GM12878 (cell line): ENCODE data around the gene TMEM127.

Experiments
- CEBPB ChIP-seq, 2 experiments: fragments of 150-350 bp in 1 of 2; IDR thresholded peaks; 2 replicates each; pipeline ENCODE4 v1.6.1; 2012 to 2014; ENCODE audit warnings: low read depth in 2 of 2, low read length in 2 of 2, borderline replicate concordance in 1 of 2, inconsistent platforms in 1 of 2
- CTCF ChIP-seq, 3 experiments: IDR thresholded peaks in 2 of 3; conservative IDR thresholded peaks in 1 of 3; 2 replicates each; pipeline ENCODE4 v1.5.1; 2011; ENCODE audit warnings: low read depth in 3 of 3, low read length in 3 of 3, mild to moderate bottlenecking in 3 of 3, control low read depth in 2 of 3, moderate library complexity in 2 of 3, inconsistent platforms in 1 of 3, mixed read lengths in 1 of 3; ENCODE audit not compliant: control insufficient read depth in 2 of 3, insufficient read depth in 1 of 3; ENCODE audit errors: extremely low read depth in 1 of 3
- EP300 ChIP-seq, 2 experiments: fragments of 150-350 bp in 1 of 2; IDR thresholded peaks; 2 replicates each; pipeline ENCODE4 v1.6.1; 2011 to 2012; ENCODE audit warnings: low read depth in 2 of 2, low read length in 2 of 2, borderline replicate concordance in 1 of 2, improper control_type of control experiment in 1 of 2, inconsistent platforms in 1 of 2; ENCODE audit not compliant: control insufficient read depth in 1 of 2
- KDM1A ChIP-seq: fragments of 200-600 bp; sonication (generic); IDR thresholded peaks from 2 replicates; pipeline ENCODE4 v1.6.1; 2016; ENCODE audit warnings: borderline replicate concordance
- MEF2A ChIP-seq: IDR thresholded peaks from 2 replicates; pipeline ENCODE4 v1.6.1; 2011; ENCODE audit warnings: low read depth, mild to moderate bottlenecking, low read length, moderate library complexity; ENCODE audit not compliant: insufficient read depth
- POLR2A ChIP-seq: IDR thresholded peaks from 2 replicates; pipeline ENCODE4 v1.6.1; 2011; ENCODE audit warnings: low read depth, mild to moderate bottlenecking, low read length
- SUPT20H ChIP-seq: IDR thresholded peaks from 2 replicates; pipeline ENCODE4 v1.6.1; 2011; ENCODE audit warnings: low read depth, mild to moderate bottlenecking, low read length, moderate library complexity, borderline replicate concordance; ENCODE audit not compliant: control insufficient read depth

- TF ChIP-seq MEF2A, result no peak
- TF ChIP-seq EP300 (IDR thresholded peaks at IDR 0.05; ENCODE audit: borderline replicate concordance in 1 of 2, control insufficient read depth in 1 of 2, low read depth in 2 of 2, low read length in 2 of 2), result no peak
- no peak for TF ChIP-seq SUPT20H
- no peak for TF ChIP-seq KDM1A
- no peak for TF ChIP-seq CEBPB (IDR thresholded peaks at IDR 0.05; ENCODE audit: borderline replicate concordance in 1 of 2, low read depth in 2 of 2, low read length in 2 of 2)
- TF ChIP-seq POLR2A, result 0 out of 2 replicates have a peak, but pooled peaks have one; percentile 16
- TF ChIP-seq CTCF (IDR thresholded peaks at IDR 0.05 in 2 of 3, conservative IDR thresholded peaks at IDR 0.05 in 1 of 3; ENCODE audit: control insufficient read depth in 2 of 3, extremely low read depth in 1 of 3, insufficient read depth in 1 of 3, low read depth in 3 of 3, low read length in 3 of 3), result no peak
Observed at GRCh38 chr2:96291751-96292150, 26.0 kb upstream of the TMEM127 start.
